Measurements from ENCODE around the gene NOS1AP. TPM values are rescaled to one million over a fixed set of nuclear protein-coding genes. Genes with fewer than 3 reads are reported as not detected.

Gene NOS1AP
- total RNA-seq, 1 experiment from 2014 or later: 5.3 TPM

DNA sequence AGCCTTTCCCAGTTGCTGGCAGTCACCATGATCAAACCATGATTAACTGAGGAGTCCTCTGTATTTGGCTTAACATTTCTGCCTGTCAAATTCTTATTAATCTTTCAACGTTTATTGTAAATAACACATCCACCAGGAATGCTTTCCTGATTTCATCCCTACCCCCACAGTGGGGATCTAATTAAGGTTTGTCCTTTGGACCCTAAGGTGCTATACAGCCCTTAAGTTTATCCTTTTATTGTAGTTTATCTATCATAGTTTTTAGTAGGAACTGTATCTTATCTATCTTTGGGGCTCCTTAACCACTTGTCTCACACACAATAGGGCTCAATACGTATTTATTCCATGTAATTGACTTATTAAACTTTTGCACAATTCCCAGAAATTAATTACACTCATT is 246.2 kb downstream of the NOS1AP start:
- no peaks in the 10 kb centered on the region for H3K9me3 ChIP-seq (ENCODE audit: control insufficient read depth in 1 of 2, insufficient read depth in 1 of 2, low read depth in 1 of 2, low read length in 2 of 2)
- intact Hi-C loops (cut with micrococcal nuclease): no loop called here
- H3K27me3 ChIP-seq (ENCODE audit: insufficient read depth, low read length): no peaks in the 10 kb centered on the region
- no peak overlapping the region for H2AFZ ChIP-seq (ENCODE audit: low read depth, low read length, poor library complexity, severe bottlenecking)
- ATAC-seq: no peak
- H4K20me1 ChIP-seq (ENCODE audit: insufficient read depth): no peaks in the 10 kb centered on the region
- H3K27ac ChIP-seq (ENCODE audit: low read depth, low read length): no peak overlapping the region
- H3K4me2 ChIP-seq (ENCODE audit: low read length): no peak overlapping the region
- no peaks in the 10 kb centered on the region for H3K9me2 ChIP-seq (ENCODE audit: insufficient read depth)
- H3K4me3 ChIP-seq (replicated peaks in 1 of 2; ENCODE audit: low read depth in 1 of 2, low read length in 2 of 2): no peak overlapping the region
- RAD21 ChIA-PET (ENCODE audit: low non-redundant PET in 1 of 2, low total read pairs in 2 of 2, uncharacterized antibody in 2 of 2, unreplicated experiment in 2 of 2): no interaction called here
- no peaks in the 10 kb centered on the region for H3K36me3 ChIP-seq (ENCODE audit: control insufficient read depth in 1 of 2, insufficient read depth in 2 of 2, low read length in 2 of 2)
- POLR2A ChIA-PET: no interaction called here
- H3K9ac ChIP-seq (ENCODE audit: low read length): no peak overlapping the region
- BruUV-seq (replicated peaks): no TSS peak
- no peaks in the 10 kb centered on the region for H3K4me1 ChIP-seq (ENCODE audit: control insufficient read depth in 1 of 2, insufficient read depth in 2 of 2, low read length in 2 of 2)
- TF ChIP-seq JUND (IDR thresholded peaks at IDR 0.05) (no peak), YY1 (IDR thresholded peaks at IDR 0.05; ENCODE audit: extremely low read depth, insufficient replicate concordance, low read depth, low read length) (no peak), RAD21 (IDR thresholded peaks at IDR 0.05; ENCODE audit: low read depth) (no peak), SP1 (IDR thresholded peaks at IDR 0.05; ENCODE audit: low read depth) (no peak), CEBPB (IDR thresholded peaks at IDR 0.05; ENCODE audit: low read depth) (no peak), EZH2phosphoT487 (IDR thresholded peaks at IDR 0.05; ENCODE audit: borderline replicate concordance) (no peak), CBX3 (IDR thresholded peaks at IDR 0.05; ENCODE audit: low read depth) (no peak), FOSL1 (IDR thresholded peaks at IDR 0.05; ENCODE audit: low read depth) (no peak)
- TF ChIP-seq, protein P1, sequence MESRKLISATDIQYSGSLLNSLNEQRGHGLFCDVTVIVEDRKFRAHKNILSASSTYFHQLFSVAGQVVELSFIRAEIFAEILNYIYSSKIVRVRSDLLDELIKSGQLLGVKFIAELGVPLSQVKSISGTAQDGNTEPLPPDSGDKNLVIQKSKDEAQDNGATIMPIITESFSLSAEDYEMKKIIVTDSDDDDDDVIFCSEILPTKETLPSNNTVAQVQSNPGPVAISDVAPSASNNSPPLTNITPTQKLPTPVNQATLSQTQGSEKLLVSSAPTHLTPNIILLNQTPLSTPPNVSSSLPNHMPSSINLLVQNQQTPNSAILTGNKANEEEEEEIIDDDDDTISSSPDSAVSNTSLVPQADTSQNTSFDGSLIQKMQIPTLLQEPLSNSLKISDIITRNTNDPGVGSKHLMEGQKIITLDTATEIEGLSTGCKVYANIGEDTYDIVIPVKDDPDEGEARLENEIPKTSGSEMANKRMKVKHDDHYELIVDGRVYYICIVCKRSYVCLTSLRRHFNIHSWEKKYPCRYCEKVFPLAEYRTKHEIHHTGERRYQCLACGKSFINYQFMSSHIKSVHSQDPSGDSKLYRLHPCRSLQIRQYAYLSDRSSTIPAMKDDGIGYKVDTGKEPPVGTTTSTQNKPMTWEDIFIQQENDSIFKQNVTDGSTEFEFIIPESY (IDR thresholded peaks at IDR 0.05; ENCODE audit: extremely low read depth, insufficient replicate concordance, low read length): no peak
- TF ChIP-seq, protein P2, sequence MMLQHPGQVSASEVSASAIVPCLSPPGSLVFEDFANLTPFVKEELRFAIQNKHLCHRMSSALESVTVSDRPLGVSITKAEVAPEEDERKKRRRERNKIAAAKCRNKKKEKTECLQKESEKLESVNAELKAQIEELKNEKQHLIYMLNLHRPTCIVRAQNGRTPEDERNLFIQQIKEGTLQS (IDR thresholded peaks at IDR 0.05): no peak
- TF ChIP-seq, protein P3, sequence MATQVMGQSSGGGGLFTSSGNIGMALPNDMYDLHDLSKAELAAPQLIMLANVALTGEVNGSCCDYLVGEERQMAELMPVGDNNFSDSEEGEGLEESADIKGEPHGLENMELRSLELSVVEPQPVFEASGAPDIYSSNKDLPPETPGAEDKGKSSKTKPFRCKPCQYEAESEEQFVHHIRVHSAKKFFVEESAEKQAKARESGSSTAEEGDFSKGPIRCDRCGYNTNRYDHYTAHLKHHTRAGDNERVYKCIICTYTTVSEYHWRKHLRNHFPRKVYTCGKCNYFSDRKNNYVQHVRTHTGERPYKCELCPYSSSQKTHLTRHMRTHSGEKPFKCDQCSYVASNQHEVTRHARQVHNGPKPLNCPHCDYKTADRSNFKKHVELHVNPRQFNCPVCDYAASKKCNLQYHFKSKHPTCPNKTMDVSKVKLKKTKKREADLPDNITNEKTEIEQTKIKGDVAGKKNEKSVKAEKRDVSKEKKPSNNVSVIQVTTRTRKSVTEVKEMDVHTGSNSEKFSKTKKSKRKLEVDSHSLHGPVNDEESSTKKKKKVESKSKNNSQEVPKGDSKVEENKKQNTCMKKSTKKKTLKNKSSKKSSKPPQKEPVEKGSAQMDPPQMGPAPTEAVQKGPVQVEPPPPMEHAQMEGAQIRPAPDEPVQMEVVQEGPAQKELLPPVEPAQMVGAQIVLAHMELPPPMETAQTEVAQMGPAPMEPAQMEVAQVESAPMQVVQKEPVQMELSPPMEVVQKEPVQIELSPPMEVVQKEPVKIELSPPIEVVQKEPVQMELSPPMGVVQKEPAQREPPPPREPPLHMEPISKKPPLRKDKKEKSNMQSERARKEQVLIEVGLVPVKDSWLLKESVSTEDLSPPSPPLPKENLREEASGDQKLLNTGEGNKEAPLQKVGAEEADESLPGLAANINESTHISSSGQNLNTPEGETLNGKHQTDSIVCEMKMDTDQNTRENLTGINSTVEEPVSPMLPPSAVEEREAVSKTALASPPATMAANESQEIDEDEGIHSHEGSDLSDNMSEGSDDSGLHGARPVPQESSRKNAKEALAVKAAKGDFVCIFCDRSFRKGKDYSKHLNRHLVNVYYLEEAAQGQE (IDR thresholded peaks at IDR 0.05; ENCODE audit: low read depth): no peak
- no peak for DNase-seq (ENCODE audit: low read depth, low spot score)
- H3K79me2 ChIP-seq (ENCODE audit: insufficient read depth, low read length): no peaks in the 10 kb centered on the region
- CTCF ChIA-PET: no interaction called here
